C4-2B (cell line): Measurements from ENCODE around the gene CAB39L.

Experiments used
- H3K27ac ChIP-seq: fragments of 450-650 bp; 2 replicates; pipeline ENCODE4 v1.5.1; 2017
- ZFX ChIP-seq: fragments of 450-650 bp; IDR thresholded peaks from 2 replicates; pipeline ENCODE4 v1.6.1; 2017
- TF ChIP-seq, protein P1 (sequence below): fragments of 450-650 bp; conservative IDR thresholded peaks from 2 replicates; pipeline ENCODE4 v1.5.1; 2017; ENCODE audit warnings: mild to moderate bottlenecking

The CAB39L gene

DNA sequence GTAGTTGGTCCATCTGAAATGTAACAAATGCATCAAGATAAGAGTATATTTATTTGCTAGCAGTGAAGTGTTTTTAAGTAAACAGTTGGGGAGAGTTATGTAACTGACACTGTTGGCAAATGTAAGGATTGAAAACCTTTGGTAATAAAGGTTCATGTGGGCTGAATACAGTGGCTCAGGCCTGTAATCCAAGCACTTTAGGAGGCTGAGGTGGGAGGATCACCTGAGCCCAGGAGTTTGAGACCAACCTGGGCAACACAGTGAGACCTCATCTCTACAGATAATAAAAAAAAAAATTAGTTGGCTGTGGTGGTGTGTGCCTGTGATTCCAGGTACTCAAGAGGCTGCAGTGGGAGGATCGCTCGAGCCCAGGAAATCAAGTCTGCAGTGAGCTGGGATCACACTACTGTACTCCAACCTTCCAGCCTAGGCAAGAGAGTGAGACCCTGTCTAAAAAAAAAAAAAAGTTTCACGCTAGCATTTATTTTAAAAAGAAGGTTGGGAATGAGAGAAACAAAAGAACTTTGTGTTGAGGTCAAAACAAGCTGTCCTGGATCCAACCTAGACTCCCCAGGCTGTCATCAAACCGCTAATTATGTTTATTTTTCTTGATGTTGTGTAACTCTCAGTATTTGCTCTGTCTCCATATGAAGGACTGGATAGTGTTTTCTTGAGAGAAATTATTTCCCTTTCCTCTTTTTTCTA, 20.9 kb upstream of the CAB39L start:
- no peak overlapping the region for H3K27ac ChIP-seq
- no peak for TF ChIP-seq ZFX
- TF ChIP-seq, protein P1, sequence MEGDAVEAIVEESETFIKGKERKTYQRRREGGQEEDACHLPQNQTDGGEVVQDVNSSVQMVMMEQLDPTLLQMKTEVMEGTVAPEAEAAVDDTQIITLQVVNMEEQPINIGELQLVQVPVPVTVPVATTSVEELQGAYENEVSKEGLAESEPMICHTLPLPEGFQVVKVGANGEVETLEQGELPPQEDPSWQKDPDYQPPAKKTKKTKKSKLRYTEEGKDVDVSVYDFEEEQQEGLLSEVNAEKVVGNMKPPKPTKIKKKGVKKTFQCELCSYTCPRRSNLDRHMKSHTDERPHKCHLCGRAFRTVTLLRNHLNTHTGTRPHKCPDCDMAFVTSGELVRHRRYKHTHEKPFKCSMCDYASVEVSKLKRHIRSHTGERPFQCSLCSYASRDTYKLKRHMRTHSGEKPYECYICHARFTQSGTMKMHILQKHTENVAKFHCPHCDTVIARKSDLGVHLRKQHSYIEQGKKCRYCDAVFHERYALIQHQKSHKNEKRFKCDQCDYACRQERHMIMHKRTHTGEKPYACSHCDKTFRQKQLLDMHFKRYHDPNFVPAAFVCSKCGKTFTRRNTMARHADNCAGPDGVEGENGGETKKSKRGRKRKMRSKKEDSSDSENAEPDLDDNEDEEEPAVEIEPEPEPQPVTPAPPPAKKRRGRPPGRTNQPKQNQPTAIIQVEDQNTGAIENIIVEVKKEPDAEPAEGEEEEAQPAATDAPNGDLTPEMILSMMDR, result no peak

DNA sequence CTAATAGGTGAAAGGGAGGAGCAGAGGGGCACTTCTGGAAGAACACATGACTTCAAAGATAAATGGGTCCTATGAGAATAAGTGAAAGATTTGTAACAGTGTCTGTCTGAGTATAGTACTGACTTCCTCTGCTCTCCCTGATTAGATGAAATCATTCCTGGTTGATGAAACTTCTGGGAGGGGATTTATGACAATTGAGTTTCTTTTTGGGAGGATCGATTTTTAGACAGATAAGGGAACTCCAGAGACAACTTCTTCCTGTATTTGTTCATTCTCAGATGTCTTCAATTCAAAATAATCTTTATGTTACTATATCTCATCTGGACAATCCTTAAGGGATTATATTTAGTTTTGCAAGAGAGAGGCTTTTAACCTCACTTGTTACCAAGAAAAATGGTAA, 20.2 kb upstream of the CAB39L start:
- TF ChIP-seq, protein P1, result no peak
- no peak for TF ChIP-seq ZFX
- no peak overlapping the region for H3K27ac ChIP-seq

DNA sequence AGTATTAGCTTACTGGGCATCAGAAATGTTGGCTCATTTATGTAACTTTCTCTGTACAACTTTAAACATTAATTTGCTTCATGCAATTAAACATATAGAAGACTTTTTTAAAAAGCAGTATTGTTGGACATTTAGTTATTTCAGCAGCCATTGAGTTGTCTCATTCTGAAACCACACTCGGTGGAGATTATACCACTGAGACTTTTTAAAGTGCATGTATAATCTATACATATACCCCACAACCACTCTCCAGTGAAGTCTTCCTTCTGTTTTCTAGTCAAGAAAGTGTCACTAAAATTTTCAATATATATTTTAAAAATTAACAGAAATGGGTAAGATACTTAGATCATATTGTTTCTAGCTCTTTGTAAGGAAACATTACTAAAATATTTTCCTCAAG, 15.7 kb upstream of the CAB39L start:
- H3K27ac ChIP-seq, result no peak overlapping the region
- no peak for TF ChIP-seq ZFX
- TF ChIP-seq, protein P1, result no peak

DNA sequence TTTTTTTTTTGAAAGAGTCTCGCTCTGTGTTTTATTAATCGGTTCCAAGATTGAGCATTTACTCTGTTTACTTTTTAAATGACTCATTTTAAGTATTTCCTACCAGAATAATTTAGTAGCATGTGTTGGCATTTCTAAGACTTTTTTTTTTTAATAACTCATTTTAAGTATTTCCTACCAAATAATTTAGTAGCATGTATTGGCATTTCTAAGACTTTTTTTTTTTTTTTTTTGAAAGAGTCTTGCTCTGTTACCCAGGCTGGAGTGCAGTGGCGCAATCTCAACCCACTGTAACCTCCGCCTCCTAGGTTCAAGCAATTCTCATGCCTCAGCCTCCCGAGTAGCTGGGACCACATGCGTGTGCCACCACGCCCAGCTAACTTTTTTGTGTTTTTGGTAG, 13.4 kb upstream of the CAB39L start:
- peak overlapping the region; percentile 41; the same call in 1 of the 2 replicates for H3K27ac ChIP-seq
- no peak for TF ChIP-seq ZFX
- TF ChIP-seq, protein P1, result no peak

DNA sequence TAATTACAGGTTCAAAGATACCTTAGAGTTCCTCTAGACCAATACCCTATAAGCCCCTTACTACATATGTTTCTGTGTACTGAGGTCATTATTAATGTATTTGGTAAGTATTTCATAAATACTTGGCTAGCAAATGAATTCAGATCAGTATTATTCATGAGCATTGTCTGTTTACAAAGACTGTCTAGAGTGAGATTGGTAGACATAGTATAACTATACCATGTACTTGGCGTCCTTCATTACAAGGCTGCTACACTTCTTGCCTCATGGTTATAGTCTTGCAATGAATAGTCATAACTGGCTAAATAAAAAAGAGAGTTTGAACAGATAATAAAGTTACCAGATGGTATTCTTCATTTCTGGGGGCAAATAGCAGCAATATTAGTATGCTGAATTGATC, 12.3 kb upstream of the CAB39L start:
- no peak overlapping the region for H3K27ac ChIP-seq
- no peak for TF ChIP-seq ZFX
- TF ChIP-seq, protein P1, result no peak

DNA sequence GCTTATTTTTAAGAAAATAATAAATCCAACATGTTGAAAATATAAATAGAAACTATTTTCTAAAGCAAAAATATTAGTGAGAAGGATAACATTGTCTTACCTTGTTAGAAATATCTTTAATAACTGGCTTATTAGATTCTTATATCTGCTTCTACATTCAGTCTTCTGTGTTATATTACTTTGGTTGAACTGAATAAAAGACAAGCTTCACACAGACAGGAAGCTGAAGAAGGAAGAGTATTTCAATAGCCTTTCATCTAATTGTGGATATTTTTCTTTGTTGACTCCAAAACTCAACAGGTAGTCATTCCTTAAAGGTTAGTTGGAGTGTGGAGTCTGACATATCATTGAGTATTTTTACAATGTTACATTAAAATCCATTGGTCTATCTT, 11.1 kb upstream of the CAB39L start:
- no peak overlapping the region for H3K27ac ChIP-seq
- no peak for TF ChIP-seq ZFX
- TF ChIP-seq, protein P1, result no peak

DNA sequence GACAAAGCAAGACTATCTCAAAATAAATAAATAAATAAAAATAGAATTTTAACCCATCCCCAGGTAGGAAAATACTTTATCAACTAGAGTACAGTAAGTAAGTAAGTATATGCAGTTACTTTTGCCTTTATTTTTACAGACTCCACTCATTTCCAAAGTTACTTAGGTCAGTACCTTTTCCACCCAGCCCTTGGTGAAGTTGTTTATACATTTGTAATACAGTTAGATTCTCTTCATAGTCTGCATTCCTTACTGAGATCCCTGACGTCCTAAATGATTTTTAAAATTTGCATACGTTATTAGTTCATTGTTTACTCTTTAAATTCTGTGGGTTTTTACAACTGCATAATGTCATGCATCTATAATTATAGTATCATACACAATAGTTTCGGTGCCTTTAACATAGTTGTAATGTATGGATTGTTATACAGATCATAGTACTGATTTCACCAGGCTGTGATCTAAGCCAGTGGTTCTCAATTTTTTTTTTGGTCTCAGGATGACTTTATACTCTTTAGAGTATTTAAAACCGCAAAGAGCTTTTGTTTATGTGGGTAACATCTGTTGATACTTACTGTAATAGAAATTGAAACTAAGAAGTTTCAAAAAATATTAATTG, 10.6 kb upstream of the CAB39L start:
- H3K27ac ChIP-seq, result no peak overlapping the region
- TF ChIP-seq, protein P1, result no peak
- no peak for TF ChIP-seq ZFX
